ENCODE results near the gene SECTM1. TPM values are rescaled to one million over a fixed set of nuclear protein-coding genes. Genes with fewer than 3 reads are reported as not detected.

The SECTM1 gene
- total RNA-seq, 6 experiments from 2014 or later, result 3.9 to 7.4 (median 5.8) TPM

DNA sequence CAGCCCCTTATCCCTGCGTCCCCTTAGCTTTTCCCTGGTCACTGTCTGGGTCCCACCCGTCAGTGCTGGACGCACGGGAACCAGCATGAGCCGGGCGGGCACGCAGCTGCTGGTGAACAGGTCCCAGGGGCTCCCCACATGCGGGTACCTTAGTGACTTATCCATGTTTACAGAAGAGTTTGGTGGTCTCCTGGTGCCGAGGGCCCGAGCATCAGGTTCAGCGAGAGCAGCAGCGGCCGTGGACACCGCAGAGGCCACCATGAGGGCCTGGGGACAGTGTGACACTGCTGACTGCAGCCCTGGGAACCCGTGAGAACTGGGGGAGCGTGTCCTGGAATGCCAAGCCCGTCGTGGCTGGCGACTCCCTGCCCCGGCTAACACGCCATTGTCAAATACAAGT is 22.7 kb downstream of the SECTM1 start:
- H3K27ac ChIP-seq, result no peak overlapping the region
- ATAC-seq (no peak), DNase-seq (no peak)
- 96% methylated on average over 10 of the region's 21 CpGs for WGBS (ENCODE audit: insufficient coverage, low coverage, low lambda C conversion rate, missing lambda C conversion rate)
- intact Hi-C loops (cut with DNase I), result no loop called here
- H3K9me3 ChIP-seq, result no peaks in the 10 kb centered on the region
- H3K27me3 ChIP-seq, result no peaks in the 10 kb centered on the region
- no peaks in the 10 kb centered on the region for H3K4me1 ChIP-seq
- no peak overlapping the region for H3K4me3 ChIP-seq
- TF ChIP-seq, protein P1, sequence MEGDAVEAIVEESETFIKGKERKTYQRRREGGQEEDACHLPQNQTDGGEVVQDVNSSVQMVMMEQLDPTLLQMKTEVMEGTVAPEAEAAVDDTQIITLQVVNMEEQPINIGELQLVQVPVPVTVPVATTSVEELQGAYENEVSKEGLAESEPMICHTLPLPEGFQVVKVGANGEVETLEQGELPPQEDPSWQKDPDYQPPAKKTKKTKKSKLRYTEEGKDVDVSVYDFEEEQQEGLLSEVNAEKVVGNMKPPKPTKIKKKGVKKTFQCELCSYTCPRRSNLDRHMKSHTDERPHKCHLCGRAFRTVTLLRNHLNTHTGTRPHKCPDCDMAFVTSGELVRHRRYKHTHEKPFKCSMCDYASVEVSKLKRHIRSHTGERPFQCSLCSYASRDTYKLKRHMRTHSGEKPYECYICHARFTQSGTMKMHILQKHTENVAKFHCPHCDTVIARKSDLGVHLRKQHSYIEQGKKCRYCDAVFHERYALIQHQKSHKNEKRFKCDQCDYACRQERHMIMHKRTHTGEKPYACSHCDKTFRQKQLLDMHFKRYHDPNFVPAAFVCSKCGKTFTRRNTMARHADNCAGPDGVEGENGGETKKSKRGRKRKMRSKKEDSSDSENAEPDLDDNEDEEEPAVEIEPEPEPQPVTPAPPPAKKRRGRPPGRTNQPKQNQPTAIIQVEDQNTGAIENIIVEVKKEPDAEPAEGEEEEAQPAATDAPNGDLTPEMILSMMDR (IDR thresholded peaks at IDR 0.05), result no peak
- no peak for TF ChIP-seq POLR2A (IDR thresholded peaks at IDR 0.05)
- H3K36me3 ChIP-seq, result no peaks in the 10 kb centered on the region

DNA sequence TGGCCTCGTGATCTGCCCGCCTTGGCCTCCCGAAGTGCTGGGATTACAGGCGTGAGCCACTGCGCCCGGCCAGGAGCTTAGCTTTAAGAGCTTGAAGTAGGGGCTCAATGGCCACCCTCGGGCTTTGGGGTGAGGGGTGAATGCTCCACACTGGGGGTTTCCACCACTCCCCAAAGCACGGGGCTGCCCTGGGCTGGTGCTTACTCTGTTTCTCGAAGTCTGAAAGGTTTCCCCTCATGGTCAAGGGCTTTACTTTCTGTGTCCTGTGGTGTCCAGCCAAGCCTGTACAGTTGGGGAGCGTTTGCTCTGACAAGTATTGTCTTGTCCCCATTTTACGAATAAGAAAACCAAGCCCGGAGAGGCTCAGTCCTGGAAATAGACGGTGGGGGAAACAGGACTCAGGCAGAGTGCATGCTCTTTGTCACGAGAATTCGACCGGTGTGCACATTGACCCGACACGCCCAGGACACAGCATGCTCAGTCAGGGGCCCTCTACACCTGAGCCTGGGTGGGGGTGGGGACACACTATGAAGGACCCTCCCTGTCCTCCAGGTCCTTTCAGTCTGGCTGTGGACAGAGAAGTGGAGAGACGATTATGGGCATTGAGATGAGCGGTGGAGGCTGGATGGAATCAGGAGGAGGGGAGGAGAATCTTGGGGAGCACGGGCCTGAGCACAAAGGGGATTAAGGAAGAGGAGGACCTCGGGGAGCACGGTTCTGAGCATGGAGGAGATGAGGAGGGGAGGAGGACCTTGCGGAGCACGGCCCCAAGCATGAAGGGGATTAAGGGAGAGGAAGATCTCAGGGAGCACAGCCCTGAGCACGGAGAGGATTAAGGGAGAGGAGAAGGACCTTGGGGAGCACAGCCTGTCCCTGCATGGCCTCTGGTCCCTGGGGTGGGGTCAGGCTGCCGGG is 23.7 kb downstream of the SECTM1 start:
- TF ChIP-seq, protein P1 (IDR thresholded peaks at IDR 0.05), result no peak
- TF ChIP-seq POLR2A (IDR thresholded peaks at IDR 0.05), result no peak
- Histone ChIP-seq H3K27ac (no peak overlapping the region), H3K36me3 (no peaks in the 10 kb centered on the region), H3K4me1 (no peaks in the 10 kb centered on the region), H3K27me3 (no peaks in the 10 kb centered on the region), H3K9me3 (no peaks in the 10 kb centered on the region), H3K4me3 (no peak overlapping the region)
- intact Hi-C loops (cut with DNase I), result no loop called here
- 53% methylated on average over 22 of the region's 27 CpGs for WGBS (ENCODE audit: insufficient coverage, low coverage, low lambda C conversion rate, missing lambda C conversion rate)
- DNase-seq (peak in 1 of 3 donors; percentile 22), ATAC-seq (peak; percentile 50 to 75 (median 68))

DNA sequence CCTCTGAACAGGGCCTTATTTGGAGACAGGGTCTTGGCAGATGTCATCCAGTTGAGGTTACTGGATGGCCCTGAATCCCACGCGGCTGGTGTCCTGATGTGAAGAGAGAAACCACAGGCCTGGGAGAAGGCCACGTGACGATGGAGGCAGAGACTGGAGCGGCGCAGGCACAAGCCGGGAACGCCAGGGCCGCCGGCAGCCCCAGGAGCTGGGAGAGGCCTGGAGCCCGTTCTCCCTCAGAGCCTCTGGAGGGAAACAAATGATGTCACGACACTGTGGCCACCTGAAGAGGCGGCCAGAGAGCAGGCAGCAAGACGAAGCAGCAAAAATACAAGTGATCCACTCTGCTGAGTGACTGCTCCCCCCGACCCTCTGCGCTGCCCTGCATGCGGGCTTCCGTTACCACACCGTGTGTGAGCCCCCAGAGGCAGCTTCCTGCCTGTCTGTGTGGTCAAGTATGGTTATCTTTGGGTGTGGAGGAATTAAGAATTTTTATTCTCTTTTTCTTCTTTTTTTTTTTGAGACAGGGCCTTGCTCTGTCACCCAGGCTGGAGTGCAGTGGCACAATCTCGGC is 27.8 kb downstream of the SECTM1 start:
- Histone ChIP-seq H3K4me3 (no peak overlapping the region), H3K27me3 (no peaks in the 10 kb centered on the region), H3K27ac (no peak overlapping the region), H3K36me3 (no peaks in the 10 kb centered on the region), H3K9me3 (no peaks in the 10 kb centered on the region), H3K4me1 (peaks cover 0 to 9% (median 0%) of the 10 kb centered on the region in 4 donors)
- intact Hi-C loops (cut with DNase I), result no loop called here
- WGBS (ENCODE audit: insufficient coverage, low coverage, low lambda C conversion rate, missing lambda C conversion rate), result 56% methylated on average over 7 of the region's 20 CpGs
- DNase-seq, result no peak
- no peak for TF ChIP-seq POLR2A (IDR thresholded peaks at IDR 0.05)
- TF ChIP-seq, protein P1 (IDR thresholded peaks at IDR 0.05), result no peak
- no peak for ATAC-seq

DNA sequence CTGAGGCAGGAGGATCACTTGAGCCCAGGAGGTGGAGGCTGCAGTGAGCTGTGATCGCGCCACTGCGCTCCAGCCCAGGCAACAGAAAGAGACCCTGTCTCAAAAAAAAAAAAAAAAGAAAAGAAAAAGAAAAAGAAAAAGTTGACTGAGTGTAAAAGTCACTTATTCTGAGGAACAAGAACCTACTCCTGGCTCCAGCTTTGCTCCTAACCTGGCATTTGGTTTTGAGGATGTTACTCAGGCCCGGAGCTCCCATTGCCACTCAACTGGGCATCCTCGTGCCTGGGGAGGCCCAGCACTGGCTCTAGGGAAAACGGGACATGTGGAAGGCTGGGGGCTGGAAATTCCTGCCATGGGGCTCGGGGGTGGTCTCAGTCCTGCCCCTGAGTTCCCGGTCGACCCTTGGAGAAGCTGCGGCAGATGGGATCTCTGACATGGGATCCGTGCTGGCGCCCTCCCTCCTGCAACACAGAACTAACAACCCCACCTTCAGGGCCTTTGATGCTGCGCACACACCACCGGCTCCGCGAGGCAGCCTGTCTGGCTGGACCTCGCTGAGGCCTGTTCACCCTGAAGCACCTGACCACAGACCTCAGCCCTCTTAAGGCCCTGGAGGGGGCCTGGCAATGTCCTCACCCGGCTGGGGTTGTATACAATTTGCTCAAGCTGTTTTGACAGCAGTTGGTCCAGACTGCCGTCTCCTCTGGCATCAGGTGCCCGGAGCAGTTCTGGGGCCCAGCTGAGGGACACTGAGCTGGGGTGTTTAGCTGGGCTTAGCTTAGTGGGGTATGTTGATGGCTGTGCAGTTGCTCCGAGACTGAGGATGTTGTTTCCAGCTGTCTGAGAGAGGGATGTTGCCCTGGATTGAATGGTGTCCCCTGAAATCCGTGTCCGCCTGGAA is 28.5 kb downstream of the SECTM1 start:
- intact Hi-C loops (cut with DNase I), result no loop called here
- no peak for DNase-seq
- no peak overlapping the region for H3K4me3 ChIP-seq
- no peaks in the 10 kb centered on the region for H3K9me3 ChIP-seq
- H3K27ac ChIP-seq, result no peak overlapping the region
- WGBS (ENCODE audit: insufficient coverage, low coverage, low lambda C conversion rate, missing lambda C conversion rate), result 82% methylated on average over 8 of the region's 23 CpGs
- no peaks in the 10 kb centered on the region for H3K36me3 ChIP-seq
- no peak for ATAC-seq
- TF ChIP-seq POLR2A (IDR thresholded peaks at IDR 0.05), result no peak
- TF ChIP-seq, protein P1 (IDR thresholded peaks at IDR 0.05), result no peak
- peaks cover 0 to 9% (median 0%) of the 10 kb centered on the region in 4 donors for H3K4me1 ChIP-seq
- H3K27me3 ChIP-seq, result no peaks in the 10 kb centered on the region

Measured in right lobe of liver (tissue), 6 donors.